Measurements from ENCODE around the gene SH3BP4.

Gene SH3BP4

DNA sequence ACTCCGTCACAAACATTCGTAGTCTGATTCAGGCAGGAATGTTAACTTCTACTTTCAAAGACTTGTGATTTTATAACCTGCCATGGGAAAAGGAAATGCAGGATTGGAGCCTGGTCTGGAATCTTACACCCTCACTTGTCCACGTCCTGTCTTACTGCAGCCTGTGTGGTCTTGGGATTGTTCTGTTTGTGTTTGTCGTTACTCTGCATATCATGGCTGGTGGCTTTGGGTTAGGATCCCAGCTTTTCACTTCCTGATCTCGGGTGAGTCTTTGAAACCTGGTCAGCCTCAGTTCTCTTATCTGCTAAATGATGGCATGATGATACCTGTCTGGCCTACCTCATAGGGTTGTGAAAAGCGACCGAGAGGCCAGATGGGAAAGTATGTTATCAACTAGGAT, 34.6 kb downstream of the SH3BP4 start:
- no peak for DNase-seq

- no peak for DNase-seq
These were observed 35.3 kb downstream of the SH3BP4 start for GRCh38 chr2:234986876-234987720.

- DNase-seq: no peak
These were observed 35.9 kb downstream of the SH3BP4 start for GRCh38 chr2:234987754-234988153.

DNA sequence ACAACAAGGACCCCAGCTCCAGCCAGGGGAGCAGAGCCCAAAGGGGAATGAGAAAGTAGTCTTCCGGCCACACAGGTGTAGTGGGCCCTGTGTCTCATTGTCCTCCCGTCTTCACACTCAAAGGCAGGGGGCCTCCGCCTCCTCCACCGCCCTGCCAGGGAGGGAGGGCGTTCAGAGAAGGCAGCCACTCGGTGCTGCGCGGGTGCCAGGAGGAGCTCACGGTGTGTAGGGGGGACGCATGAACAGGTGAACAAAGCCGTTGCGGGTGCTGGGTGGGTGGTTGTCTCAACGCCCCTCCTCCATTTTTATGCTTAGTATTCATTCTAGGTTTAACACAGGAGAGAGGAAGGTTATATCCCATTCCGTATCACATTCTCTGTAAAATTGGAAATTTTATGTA, 36.7 kb downstream of the SH3BP4 start:
- DNase-seq: no peak

DNA sequence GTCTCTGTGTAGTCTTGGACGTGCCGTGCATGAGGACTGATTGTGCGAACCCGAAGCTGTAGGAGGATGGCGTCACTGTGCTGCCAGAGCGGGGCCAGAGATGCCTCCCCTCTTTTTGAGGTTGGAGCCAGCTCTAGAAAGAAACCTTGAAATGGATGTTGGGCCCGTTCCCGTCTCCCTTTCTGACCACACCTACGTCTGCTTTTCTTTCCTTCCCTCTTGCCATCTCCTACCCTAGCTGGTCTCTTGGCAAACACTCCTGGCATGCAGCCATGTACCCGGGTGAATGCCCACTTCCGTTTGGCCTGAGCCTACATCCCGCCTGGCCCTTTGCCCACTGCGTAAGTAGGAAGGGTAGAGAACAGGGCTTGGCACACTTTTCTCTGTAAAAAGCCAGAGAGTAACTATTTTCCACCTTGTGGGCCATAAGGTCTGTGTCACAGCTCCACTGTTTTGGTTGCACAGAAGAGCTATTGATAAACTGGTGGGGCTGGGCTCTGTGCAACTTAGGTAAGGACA, 37.4 kb downstream of the SH3BP4 start:
- DNase-seq: no peak

- DNase-seq: no peak
These were observed 38.5 kb downstream of the SH3BP4 start for GRCh38 chr2:234990300-234990699.

- no peak for DNase-seq
These were observed 39.5 kb downstream of the SH3BP4 start for GRCh38 chr2:234991290-234991689.

GRCh38 chr2:234991793-234992192, 40.0 kb downstream of the SH3BP4 start:
- DNase-seq: no peak

DNA sequence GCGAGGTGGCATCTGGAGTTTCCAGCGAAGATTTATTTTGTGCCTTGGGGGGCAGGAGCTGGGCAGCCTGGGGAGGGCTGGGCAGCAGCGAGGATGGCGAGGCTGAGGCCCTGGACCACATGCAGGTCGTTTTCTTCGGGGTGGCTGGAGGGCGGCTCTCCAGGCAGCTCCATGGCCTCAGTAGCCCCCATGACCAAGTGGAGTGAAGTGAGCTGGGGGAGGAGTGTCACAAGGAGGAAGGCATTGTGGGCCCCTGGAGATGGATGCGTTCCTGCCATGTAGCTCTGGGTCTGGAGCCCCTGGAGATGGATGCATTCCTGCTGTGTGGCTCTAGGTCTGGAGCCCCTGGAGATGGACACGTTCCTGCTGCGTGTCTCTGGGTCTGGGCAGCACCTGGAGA, 40.4 kb downstream of the SH3BP4 start:
- no peak for DNase-seq

GRCh38 chr2:234992624-234993349, 41.0 kb downstream of the SH3BP4 start:
- no peak for DNase-seq

- DNase-seq: no peak
These were observed 41.7 kb downstream of the SH3BP4 start for GRCh38 chr2:234993541-234993981.

GRCh38 chr2:234994438-234995321, 42.9 kb downstream of the SH3BP4 start:
- no peak for DNase-seq

GRCh38 chr2:234995332-234996068, 43.7 kb downstream of the SH3BP4 start:
- no peak for DNase-seq

GRCh38 chr2:234996069-234996940, 44.5 kb downstream of the SH3BP4 start:
- DNase-seq: no peak

DNA sequence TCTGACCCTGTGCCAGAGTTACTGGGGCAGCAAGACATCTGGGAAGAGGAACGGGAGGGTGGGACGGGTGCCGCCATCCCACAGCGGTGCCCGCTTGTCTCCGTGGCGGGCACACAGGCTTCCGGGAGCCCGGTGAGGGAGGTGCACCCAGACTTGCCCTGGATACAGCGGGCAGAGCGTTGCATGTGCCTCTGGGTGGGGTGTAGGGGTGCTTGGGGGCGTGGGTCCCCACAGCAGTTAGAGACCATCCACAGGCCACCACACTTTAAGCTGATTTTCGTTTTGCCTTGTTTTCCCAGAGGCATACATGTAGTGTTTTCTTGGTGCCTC, 45.1 kb downstream of the SH3BP4 start:
- DNase-seq: no peak

DNA sequence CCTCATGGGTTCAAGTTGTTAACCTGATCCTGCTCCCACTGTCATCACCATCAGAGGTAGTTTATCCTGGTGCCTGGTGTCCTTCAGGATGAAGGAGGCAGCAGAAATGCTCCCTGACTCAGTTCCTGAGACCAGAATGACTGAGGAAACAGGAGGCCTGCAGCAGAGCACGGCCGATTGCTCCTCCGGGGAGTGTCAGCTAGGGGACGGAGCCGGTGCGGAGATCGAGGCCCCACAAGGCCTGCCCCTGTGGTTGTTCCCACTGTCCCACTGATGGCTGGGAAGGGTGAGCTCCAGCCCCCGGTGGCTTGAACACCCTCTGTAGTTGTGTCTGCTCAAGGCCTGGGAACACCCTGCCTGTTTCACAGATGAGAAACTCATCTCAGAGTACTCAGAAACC, 45.6 kb downstream of the SH3BP4 start:
- DNase-seq: no peak

GRCh38 chr2:234998404-234999211, 46.8 kb downstream of the SH3BP4 start:
- no peak for DNase-seq

GRCh38 chr2:234999740-235000425, 48.1 kb downstream of the SH3BP4 start:
- no peak for DNase-seq

DNA sequence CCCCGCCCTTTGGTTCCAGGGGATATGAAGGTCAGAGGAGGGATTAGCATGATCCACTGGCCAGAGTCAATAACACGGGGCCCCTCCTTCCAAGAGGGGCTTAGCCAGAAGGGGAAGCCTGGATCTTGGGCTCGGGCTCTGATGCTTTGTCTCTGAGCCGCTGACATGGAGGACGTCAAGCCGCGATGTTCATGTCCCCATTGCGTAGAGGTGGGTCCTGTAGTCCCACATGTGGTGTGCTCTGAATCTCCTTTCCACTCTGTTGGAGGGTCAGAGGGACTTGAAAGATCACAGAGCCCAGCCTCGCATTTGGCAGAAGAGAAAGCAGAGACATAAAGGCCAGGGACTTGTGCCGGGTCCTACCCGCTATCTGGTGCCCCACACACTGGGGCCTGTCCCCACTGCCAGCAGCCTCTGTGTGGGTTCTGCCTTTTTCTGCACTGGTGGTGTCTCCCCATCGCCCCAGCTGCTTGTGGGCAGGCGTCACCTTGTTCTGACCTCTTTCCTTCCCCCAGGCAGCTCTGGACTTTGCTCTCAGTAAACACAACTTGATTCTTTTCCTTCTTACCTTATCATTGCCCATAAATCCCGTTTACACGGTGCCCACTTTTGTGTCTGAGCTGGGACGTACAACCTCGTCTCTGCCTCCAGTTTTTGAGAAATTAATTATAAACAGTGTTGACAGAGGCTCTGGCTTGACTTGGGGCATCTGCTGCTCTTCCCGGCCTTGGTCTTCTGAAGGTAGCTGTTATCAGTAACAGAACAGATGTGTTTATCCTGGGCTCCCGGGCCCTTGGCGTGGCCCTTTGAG, 48.8 kb downstream of the SH3BP4 start:
- no peak for DNase-seq

Measured in central memory CD4-positive, alpha-beta T cell (primary cell).